ENCODE measurements around the gene LYPD6B. TPM values are rescaled to one million over a fixed set of nuclear protein-coding genes. Genes with fewer than 3 reads are reported as not detected.

Gene LYPD6B
- total RNA-seq, 2 experiments from 2014 or later: not detected

- intact Hi-C loops (cut with micrococcal nuclease; ENCODE audit: unreplicated experiment): loop anchor here (5.0 kb wide), 1 partner anchor 521 kb away; no protein-coding TSS in a partner anchor
- BruUV-seq (replicated peaks): no TSS peak
- no peaks in the 10 kb centered on the region for H3K79me2 ChIP-seq (ENCODE audit: insufficient read depth, low read depth, low read length)
- DNase-seq (ENCODE audit: low spot score): no peak
- CTCF ChIA-PET (ENCODE audit: unreplicated experiment): no interaction called here
- POLR2A ChIA-PET: interaction anchor here (0.6 kb wide), 1 partner anchor 426 kb away, joined by 4 read pairs; no protein-coding TSS in a partner anchor
- H3K9me2 ChIP-seq (ENCODE audit: insufficient read depth, low read length): no peaks in the 10 kb centered on the region
- peaks cover 2% of the 10 kb centered on the region; the same call in 1 of the 2 replicates for H3K9me3 ChIP-seq (ENCODE audit: low read length)
- TF ChIP-seq CTCF (conservative IDR thresholded peaks at IDR 0.05; ENCODE audit: low read length): no peak
- TF ChIP-seq EZH2phosphoT487 (IDR thresholded peaks at IDR 0.05; ENCODE audit: borderline replicate concordance, low read depth, low read length): no peak
- no peak overlapping the region for H3K4me3 ChIP-seq (ENCODE audit: low read depth, low read length, poor library complexity, severe bottlenecking)
- H3K36me3 ChIP-seq (ENCODE audit: insufficient read depth, low read length): no peaks in the 10 kb centered on the region
- H2AFZ ChIP-seq (ENCODE audit: low read length): no peak overlapping the region
- no peak overlapping the region for H3K4me2 ChIP-seq (ENCODE audit: low read length)
- no peak overlapping the region for H3K27ac ChIP-seq (ENCODE audit: low read depth, low read length, poor library complexity, severe bottlenecking)
- H4K20me1 ChIP-seq (ENCODE audit: insufficient read depth, low read length): no peaks in the 10 kb centered on the region
- H3K4me1 ChIP-seq (ENCODE audit: insufficient read depth, low read length, poor library complexity, severe bottlenecking): peaks cover 7% of the 10 kb centered on the region
Observed at GRCh38 chr2:149041482-149041881, 3.0 kb downstream of the LYPD6B start.

- no peaks in the 10 kb centered on the region for H4K20me1 ChIP-seq (ENCODE audit: insufficient read depth, low read length)
- H3K4me2 ChIP-seq (ENCODE audit: low read length): no peak overlapping the region
- peaks cover 12% of the 10 kb centered on the region; the same call in 1 of the 2 replicates for H3K9me3 ChIP-seq (ENCODE audit: low read length)
- H2AFZ ChIP-seq (ENCODE audit: low read length): no peak overlapping the region
- DNase-seq (ENCODE audit: low spot score): no peak
- POLR2A ChIA-PET: no interaction called here
- no peak overlapping the region for H3K27ac ChIP-seq (ENCODE audit: low read depth, low read length, poor library complexity, severe bottlenecking)
- no peaks in the 10 kb centered on the region for H3K79me2 ChIP-seq (ENCODE audit: insufficient read depth, low read depth, low read length)
- TF ChIP-seq EZH2phosphoT487 (IDR thresholded peaks at IDR 0.05; ENCODE audit: borderline replicate concordance, low read depth, low read length) (no peak), CTCF (conservative IDR thresholded peaks at IDR 0.05; ENCODE audit: low read length) (no peak)
- no TSS peak for BruUV-seq (replicated peaks)
- CTCF ChIA-PET (ENCODE audit: unreplicated experiment): no interaction called here
- H3K36me3 ChIP-seq (ENCODE audit: insufficient read depth, low read length): no peaks in the 10 kb centered on the region
- H3K4me1 ChIP-seq (ENCODE audit: insufficient read depth, low read length, poor library complexity, severe bottlenecking): no peaks in the 10 kb centered on the region
- H3K4me3 ChIP-seq (ENCODE audit: low read depth, low read length, poor library complexity, severe bottlenecking): no peak overlapping the region
- intact Hi-C loops (cut with micrococcal nuclease; ENCODE audit: unreplicated experiment): loop anchor here (5.0 kb wide), 1 partner anchor 519 kb away; no protein-coding TSS in a partner anchor
- no peaks in the 10 kb centered on the region for H3K9me2 ChIP-seq (ENCODE audit: insufficient read depth, low read length)
Observed at GRCh38 chr2:149042881-149043280, 4.4 kb downstream of the LYPD6B start.

- Histone ChIP-seq H4K20me1 (ENCODE audit: insufficient read depth, low read length) (no peaks in the 10 kb centered on the region), H3K79me2 (ENCODE audit: insufficient read depth, low read depth, low read length) (no peaks in the 10 kb centered on the region), H3K9me3 (ENCODE audit: low read length) (peaks cover 12% of the 10 kb centered on the region; the same call in 1 of the 2 replicates), H3K4me1 (ENCODE audit: insufficient read depth, low read length, poor library complexity, severe bottlenecking) (no peaks in the 10 kb centered on the region), H3K4me3 (ENCODE audit: low read depth, low read length, poor library complexity, severe bottlenecking) (no peak overlapping the region), H3K9me2 (ENCODE audit: insufficient read depth, low read length) (no peaks in the 10 kb centered on the region), H3K4me2 (ENCODE audit: low read length) (no peak overlapping the region), H3K36me3 (ENCODE audit: insufficient read depth, low read length) (no peaks in the 10 kb centered on the region), H2AFZ (ENCODE audit: low read length) (no peak overlapping the region), H3K27ac (ENCODE audit: low read depth, low read length, poor library complexity, severe bottlenecking) (no peak overlapping the region)
- DNase-seq (ENCODE audit: low spot score): no peak
- ChIA-PET CTCF (ENCODE audit: unreplicated experiment) (no interaction called here), POLR2A (no interaction called here)
- no peak for TF ChIP-seq CTCF (conservative IDR thresholded peaks at IDR 0.05; ENCODE audit: low read length)
- no peak for TF ChIP-seq EZH2phosphoT487 (IDR thresholded peaks at IDR 0.05; ENCODE audit: borderline replicate concordance, low read depth, low read length)
- intact Hi-C loops (cut with micrococcal nuclease; ENCODE audit: unreplicated experiment): loop anchor here (5.0 kb wide), 1 partner anchor 518 kb away; no protein-coding TSS in a partner anchor
- no TSS peak for BruUV-seq (replicated peaks)
Observed at GRCh38 chr2:149044500-149044899, 6.0 kb downstream of the LYPD6B start.
